AG04450 (cell line): ENCODE data around the gene C3orf18. TPM values are rescaled to one million over a fixed set of nuclear protein-coding genes. Genes with fewer than 3 reads are reported as not detected.

Source experiments
- CTCF ChIA-PET: fragments of 300-600, 350-600 bp; formaldehyde crosslinking; extraction: SDS; loops from one replicate; lab custom pipeline; 2022; ENCODE audit warnings: antibody characterized with exemption, inconsistent platforms; lab: Charles Lee
- POLR2A ChIA-PET: fragments of 350-600 bp; formaldehyde crosslinking; extraction: SDS; loops from one replicate; lab custom pipeline; 2021; ENCODE audit warnings: antibody characterized with exemption, inconsistent platforms; lab: Yijun Ruan, JAX
- DNase-seq: peaks from one replicate; pipeline ENCODE4 v3.0.0-alpha.2; 2011; ENCODE audit warnings: low read depth, low spot score
- H3K27ac ChIP-seq: one replicate; pipeline ENCODE4 v1.5.1; 2012; ENCODE audit warnings: low read depth, low read length, control low read depth
- H3K27me3 ChIP-seq: one replicate; pipeline ENCODE4 v1.6.0; 2012; ENCODE audit warnings: low read length; ENCODE audit not compliant: control insufficient read depth, insufficient read depth
- H3K4me3 ChIP-seq: 2 replicates; pipeline ENCODE4 v1.5.1; 2011; ENCODE audit warnings: mild to moderate bottlenecking, low read depth, low read length, control low read depth
- H3K9me3 ChIP-seq: 2 replicates; pipeline ENCODE4 v1.5.1; 2012; ENCODE audit warnings: low read length; ENCODE audit not compliant: control insufficient read depth, insufficient read depth
- polyA minus RNA-seq: library from RNA; depleted of rRNA, polyadenylated mRNA; stranded (reverse); fragments of >200 nt; gene quantifications from 2 replicates; pipeline ENCODE4 v1.2.3, GENCODE V29; 2011; rRNA and poly(A)+ RNA removed
- polyA plus RNA-seq: library from polyadenylated mRNA; depleted of rRNA; stranded (reverse); fragments of >200 nt; gene quantifications from 2 replicates; pipeline ENCODE4 v1.2.3, GENCODE V29; 2011; rRNA removed
- TF ChIP-seq, protein P1 (sequence below): IDR thresholded peaks from 2 replicates; pipeline ENCODE4 v1.5.1; 2011; ENCODE audit warnings: low read depth, low read length, control low read depth, inconsistent platforms

C3orf18 gene
- polyA plus RNA-seq (10.0 and 11.7 TPM in 2 replicates), polyA minus RNA-seq (10.3 and 11.9 TPM in 2 replicates)

DNA sequence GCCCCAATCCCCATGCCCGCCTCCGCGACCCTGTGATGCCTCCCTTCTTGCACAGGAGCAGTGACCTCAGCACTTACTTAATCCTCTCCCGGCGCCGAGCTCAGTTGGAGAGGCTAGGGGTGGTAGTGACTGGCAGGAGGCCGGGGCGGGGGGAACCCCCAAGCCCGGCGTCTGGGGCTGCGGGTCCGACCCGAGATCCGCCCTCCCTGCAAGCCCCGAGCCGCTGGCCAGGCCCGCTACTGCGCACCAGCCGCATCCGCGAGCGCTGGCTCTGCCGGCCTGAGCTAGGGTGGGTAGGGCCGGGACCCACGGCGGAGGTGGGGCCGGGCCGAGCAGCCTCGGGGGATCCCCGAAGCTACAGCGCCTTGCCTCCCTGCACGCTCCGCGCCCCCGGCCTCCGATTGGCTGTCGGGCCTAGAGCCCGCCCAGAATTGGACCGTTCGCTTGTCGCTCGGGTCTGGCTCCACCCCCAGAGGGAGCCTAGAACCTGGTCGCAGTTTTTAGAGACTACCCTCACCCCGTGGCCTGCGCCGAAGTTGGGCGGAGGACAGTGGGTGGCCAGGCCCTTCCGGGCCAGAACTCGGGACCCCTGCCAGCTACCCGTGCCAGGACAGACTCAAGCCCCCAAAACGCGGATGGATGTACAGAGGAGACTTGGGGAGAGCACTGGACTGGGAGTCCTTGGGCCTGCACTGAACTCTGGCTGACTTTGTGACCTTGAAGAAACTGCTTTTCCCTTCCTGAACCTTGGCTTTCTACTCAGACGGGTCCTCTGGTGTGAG is at the start of gene C3orf18:
Gene C3orf18, minus strand, starts transcription at position 362 of the 782 bp plus-strand sequence. CDS start 2,048 bp downstream, outside the sequence.
- Histone ChIP-seq H3K27me3 (no peaks in the 10 kb centered on the region), H3K9me3 (no peaks in the 10 kb centered on the region), H3K27ac (peak within 1 kb of the TSS; percentile 31), H3K4me3 (peak within 1 kb of the TSS; percentile 62)
- TF ChIP-seq, protein P1, sequence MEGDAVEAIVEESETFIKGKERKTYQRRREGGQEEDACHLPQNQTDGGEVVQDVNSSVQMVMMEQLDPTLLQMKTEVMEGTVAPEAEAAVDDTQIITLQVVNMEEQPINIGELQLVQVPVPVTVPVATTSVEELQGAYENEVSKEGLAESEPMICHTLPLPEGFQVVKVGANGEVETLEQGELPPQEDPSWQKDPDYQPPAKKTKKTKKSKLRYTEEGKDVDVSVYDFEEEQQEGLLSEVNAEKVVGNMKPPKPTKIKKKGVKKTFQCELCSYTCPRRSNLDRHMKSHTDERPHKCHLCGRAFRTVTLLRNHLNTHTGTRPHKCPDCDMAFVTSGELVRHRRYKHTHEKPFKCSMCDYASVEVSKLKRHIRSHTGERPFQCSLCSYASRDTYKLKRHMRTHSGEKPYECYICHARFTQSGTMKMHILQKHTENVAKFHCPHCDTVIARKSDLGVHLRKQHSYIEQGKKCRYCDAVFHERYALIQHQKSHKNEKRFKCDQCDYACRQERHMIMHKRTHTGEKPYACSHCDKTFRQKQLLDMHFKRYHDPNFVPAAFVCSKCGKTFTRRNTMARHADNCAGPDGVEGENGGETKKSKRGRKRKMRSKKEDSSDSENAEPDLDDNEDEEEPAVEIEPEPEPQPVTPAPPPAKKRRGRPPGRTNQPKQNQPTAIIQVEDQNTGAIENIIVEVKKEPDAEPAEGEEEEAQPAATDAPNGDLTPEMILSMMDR = no peak
- ChIA-PET POLR2A (interaction anchor here (0.5 to 1.6 kb wide), 6 partner anchors 9 to 932 kb away, joined by 3 to 5 read pairs (median 4); partner anchors contain the start of genes CISH and DCAF1), CTCF (interaction anchor here (0.6 to 14.4 kb wide), 5 partner anchors 10 to 49 kb away, joined by 3 to 436 read pairs (median 8); partner anchors contain the start of genes CISH and MAPKAPK3)
- DNase-seq = peak; percentile 69

DNA sequence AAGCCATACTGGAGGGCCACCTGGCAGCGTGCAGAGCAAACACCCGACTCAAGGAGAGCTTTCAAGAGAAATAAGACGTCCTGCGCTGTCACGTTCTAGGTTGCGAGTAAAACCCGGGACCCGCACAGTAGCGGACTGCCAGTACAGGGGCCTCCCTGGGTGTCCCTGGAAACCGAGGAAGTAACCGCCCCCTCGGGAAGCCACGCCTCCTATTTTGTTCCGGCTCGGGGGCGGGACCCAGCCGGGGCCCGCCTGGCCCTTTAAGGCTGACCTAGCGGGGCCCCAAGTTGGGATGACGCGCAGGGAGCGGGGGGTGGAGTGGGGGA is 49.2 kb upstream of the C3orf18 start:
- ChIA-PET CTCF (interaction anchor here (0.6 to 12.3 kb wide), 28 partner anchors 11 to 1065 kb away, joined by 3 to 436 read pairs (median 8); partner anchors contain the start of genes C3orf18, HEMK1 and MANF), POLR2A (interaction anchor here (0.6 to 1.9 kb wide), 5 partner anchors 19 to 768 kb away, joined by 3 to 4 read pairs (median 3); partner anchors contain the start of genes HEMK1 and MANF)
- H3K27me3 ChIP-seq = no peaks in the 10 kb centered on the region
- H3K9me3 ChIP-seq = peaks cover 4% of the 10 kb centered on the region; the same call in 1 of the 2 replicates
- TF ChIP-seq, protein P1 = no peak
- H3K4me3 ChIP-seq = peak overlapping the region; percentile 72
- DNase-seq = peak; percentile 60
- no peak overlapping the region for H3K27ac ChIP-seq

DNA sequence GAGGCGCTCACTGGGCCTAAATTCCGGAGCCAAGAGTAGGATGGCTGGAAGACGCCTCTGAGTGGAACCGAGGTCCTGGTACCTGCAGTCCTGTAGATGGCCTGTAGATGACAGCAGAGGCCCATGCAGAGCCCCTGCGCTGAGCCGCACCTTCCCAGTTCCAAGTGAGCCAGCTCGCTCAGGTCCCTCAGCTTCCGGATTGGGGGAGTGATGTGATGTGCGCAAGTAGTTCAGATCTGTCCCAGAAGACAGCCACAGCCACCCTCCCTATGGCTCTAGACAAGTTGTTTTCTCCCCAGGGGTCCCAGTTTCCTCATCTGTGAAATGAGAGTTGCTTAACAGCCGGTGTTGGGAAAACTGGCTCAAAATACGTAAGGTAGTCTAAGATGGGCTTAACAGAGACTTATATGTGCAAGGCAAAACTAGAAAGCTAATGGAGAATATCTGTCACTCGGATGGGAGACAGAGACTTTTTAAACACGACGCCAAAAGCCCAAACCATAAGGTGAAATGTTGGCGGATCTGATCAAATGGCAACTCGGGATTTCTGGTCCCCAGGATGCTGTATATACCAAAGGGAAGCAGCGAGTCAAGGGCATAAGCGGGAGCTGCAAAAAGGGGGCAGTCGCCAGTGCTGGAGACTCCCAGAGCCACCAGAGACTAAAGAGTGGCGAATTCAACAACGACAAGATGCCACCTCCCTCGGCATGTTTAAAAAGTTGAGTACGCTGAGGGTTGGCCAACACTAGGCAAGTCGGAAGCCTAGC is 48.6 kb upstream of the C3orf18 start:
- Histone ChIP-seq H3K9me3 (peaks cover 4% of the 10 kb centered on the region; the same call in 1 of the 2 replicates), H3K4me3 (peak overlapping the region; percentile 72), H3K27me3 (no peaks in the 10 kb centered on the region), H3K27ac (no peak overlapping the region)
- POLR2A ChIA-PET = interaction anchor here (0.6 to 1.2 kb wide), 6 partner anchors 20 to 769 kb away, joined by 3 to 9 read pairs (median 3); partner anchors contain the start of genes HEMK1 and MANF
- CTCF ChIA-PET = interaction anchor here (0.6 to 12.3 kb wide), 40 partner anchors 11 to 1066 kb away, joined by 3 to 436 read pairs (median 6); partner anchors contain the start of genes C3orf18, HEMK1, MANF and RBM15B
- TF ChIP-seq, protein P1 = peak; percentile 100
- DNase-seq = peak; percentile 66

DNA sequence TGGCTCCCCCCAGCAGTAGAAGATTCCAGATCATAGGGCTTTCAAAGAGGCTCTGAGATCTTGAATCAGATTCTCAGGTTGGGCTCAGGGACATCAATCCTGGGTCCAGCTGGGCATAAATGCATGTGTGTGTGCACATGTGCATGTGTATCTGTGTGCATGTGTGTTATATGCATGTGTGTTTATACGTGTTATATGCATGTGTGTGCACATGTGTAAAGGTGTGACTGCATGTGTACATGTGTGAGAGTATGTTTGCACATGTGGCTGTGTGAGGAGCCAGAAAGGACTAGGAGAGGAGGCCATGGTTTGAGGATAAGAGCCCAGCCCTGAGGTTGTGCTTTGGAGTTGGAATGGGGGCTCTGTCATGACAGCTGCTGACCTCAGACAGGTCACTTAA is 47.6 kb upstream of the C3orf18 start:
- Histone ChIP-seq H3K27ac (no peak overlapping the region), H3K9me3 (peaks cover 4% of the 10 kb centered on the region; the same call in 1 of the 2 replicates), H3K4me3 (no peak overlapping the region), H3K27me3 (no peaks in the 10 kb centered on the region)
- ChIA-PET CTCF (interaction anchor here (0.5 to 12.3 kb wide), 39 partner anchors 10 to 1067 kb away, joined by 3 to 436 read pairs (median 6); partner anchors contain the start of genes C3orf18, CACNA2D2, HEMK1 and MANF), POLR2A (interaction anchor here (1.2 kb wide), 1 partner anchor 46 kb away, joined by 9 read pairs; the partner anchor contains the start of gene HEMK1)
- DNase-seq = no peak
- TF ChIP-seq, protein P1 = no peak
